Mesendoderm (in vitro differentiated cells): Measurements from ENCODE around the gene WNK1.
"Not testable (repeated sequence)": the region's sequence is repeated elsewhere in the genome, so short reads cannot be mapped to it uniquely, and the experiment has no call there.

ENCODE experiments used
- DNase-seq: peaks from one replicate; pipeline ENCODE4 v3.0.0; 2013
- H2AK5ac ChIP-seq: 2 replicates; pipeline ENCODE4 v1.6.1; 2013; ENCODE audit warnings: low read length, inconsistent platforms
- H2BK120ac ChIP-seq: 2 replicates; pipeline ENCODE4 v1.6.1; 2013; ENCODE audit warnings: low read depth, mild to moderate bottlenecking, low read length, moderate library complexity, mixed read lengths
- H2BK15ac ChIP-seq: replicated peaks from 2 replicates; pipeline ENCODE4 v1.6.1; 2013; ENCODE audit warnings: low read depth, mild to moderate bottlenecking, moderate library complexity
- H2BK5ac ChIP-seq: 2 replicates; pipeline ENCODE4 v1.6.1; 2013; ENCODE audit warnings: low read length, inconsistent platforms
- H3K18ac ChIP-seq: 2 replicates; pipeline ENCODE4 v1.6.1; 2013; ENCODE audit warnings: mild to moderate bottlenecking, low read length, mixed read lengths
- H3K23ac ChIP-seq: one replicate; pipeline ENCODE4 v1.6.1; 2013; ENCODE audit warnings: low read length
- H3K27ac ChIP-seq: 2 replicates; pipeline ENCODE4 v1.5.1; 2013; ENCODE audit warnings: low read depth, mild to moderate bottlenecking, inconsistent platforms, low read length, moderate library complexity
- H3K27me3 ChIP-seq: 2 replicates; pipeline ENCODE4 v1.6.1; 2013; ENCODE audit warnings: low read length, control low read depth, mild to moderate bottlenecking, inconsistent platforms; ENCODE audit not compliant: insufficient read depth, poor library complexity
- H3K36me3 ChIP-seq: 2 replicates; pipeline ENCODE4 v1.6.1; 2013; ENCODE audit warnings: low read length, inconsistent platforms; ENCODE audit not compliant: control insufficient read depth, insufficient read depth
- H3K4ac ChIP-seq: one replicate; pipeline ENCODE4 v1.6.1; 2013; ENCODE audit warnings: low read depth, mild to moderate bottlenecking, low read length, moderate library complexity
- H3K4me1 ChIP-seq: 2 replicates; pipeline ENCODE4 v1.6.1; 2013; ENCODE audit warnings: low read depth, low read length, inconsistent platforms; ENCODE audit not compliant: control insufficient read depth
- H3K4me2 ChIP-seq: 2 replicates; pipeline ENCODE4 v1.6.1; 2013; ENCODE audit warnings: low read length
- H3K4me3 ChIP-seq: 2 replicates; pipeline ENCODE4 v1.5.1; 2013; ENCODE audit warnings: mild to moderate bottlenecking, low read length
- H3K56ac ChIP-seq: one replicate; pipeline ENCODE4 v1.6.1; 2013; ENCODE audit warnings: low read length
- H3K79me1 ChIP-seq: 2 replicates; pipeline ENCODE4 v1.6.1; 2013; ENCODE audit warnings: low read length, inconsistent platforms
- H3K79me2 ChIP-seq: 2 replicates; pipeline ENCODE4 v1.6.1; 2013; ENCODE audit warnings: mild to moderate bottlenecking, low read length; ENCODE audit not compliant: control insufficient read depth, insufficient read depth
- H3K9ac ChIP-seq: 2 replicates; pipeline ENCODE4 v1.6.1; 2013; ENCODE audit warnings: low read length, inconsistent platforms
- H4K5ac ChIP-seq: one replicate; pipeline ENCODE4 v1.6.1; 2013; ENCODE audit warnings: low read length
- H4K8ac ChIP-seq: one replicate; pipeline ENCODE4 v1.6.1; 2013; ENCODE audit warnings: low read depth, mild to moderate bottlenecking, control low read depth, low read length, moderate library complexity
- WGBS: extraction: QIAGEN DNeasy Blood & Tissue Kit; methylation state at CpG from one replicate; pipeline ENCODE4 v1.1.7; 2013; ENCODE audit warnings: low lambda C conversion rate, missing lambda C conversion rate; ENCODE audit not compliant: insufficient coverage; ENCODE audit errors: extremely low coverage; 5-methylcytosine and 5-hydroxymethylcytosine counted together

WNK1 gene

GRCh38 chr12:810116-810515 is 57.7 kb downstream of the WNK1 start:
- Histone ChIP-seq H3K27me3 (no peaks in the 10 kb centered on the region), H3K4ac (no peak overlapping the region), H3K4me3 (no peak overlapping the region), H4K8ac (no peak overlapping the region), H2AK5ac (no peak overlapping the region), H3K56ac (no peak overlapping the region), H3K27ac (no peak overlapping the region), H3K9ac (no peak overlapping the region), H2BK5ac (no peak overlapping the region), H3K18ac (no peak overlapping the region), H2BK120ac (no peak overlapping the region), H3K79me2 (peaks cover 29% of the 10 kb centered on the region), H3K23ac (no peak overlapping the region), H4K5ac (no peak overlapping the region), H2BK15ac (no peak overlapping the region), H3K4me2 (no peak overlapping the region), H3K4me1 (no peaks in the 10 kb centered on the region), H3K36me3 (no peaks in the 10 kb centered on the region), H3K79me1 (peaks cover 10% of the 10 kb centered on the region)
- no CpG with 5 or more reads among the region's 4 CpGs for WGBS
- DNase-seq: no peak

DNA sequence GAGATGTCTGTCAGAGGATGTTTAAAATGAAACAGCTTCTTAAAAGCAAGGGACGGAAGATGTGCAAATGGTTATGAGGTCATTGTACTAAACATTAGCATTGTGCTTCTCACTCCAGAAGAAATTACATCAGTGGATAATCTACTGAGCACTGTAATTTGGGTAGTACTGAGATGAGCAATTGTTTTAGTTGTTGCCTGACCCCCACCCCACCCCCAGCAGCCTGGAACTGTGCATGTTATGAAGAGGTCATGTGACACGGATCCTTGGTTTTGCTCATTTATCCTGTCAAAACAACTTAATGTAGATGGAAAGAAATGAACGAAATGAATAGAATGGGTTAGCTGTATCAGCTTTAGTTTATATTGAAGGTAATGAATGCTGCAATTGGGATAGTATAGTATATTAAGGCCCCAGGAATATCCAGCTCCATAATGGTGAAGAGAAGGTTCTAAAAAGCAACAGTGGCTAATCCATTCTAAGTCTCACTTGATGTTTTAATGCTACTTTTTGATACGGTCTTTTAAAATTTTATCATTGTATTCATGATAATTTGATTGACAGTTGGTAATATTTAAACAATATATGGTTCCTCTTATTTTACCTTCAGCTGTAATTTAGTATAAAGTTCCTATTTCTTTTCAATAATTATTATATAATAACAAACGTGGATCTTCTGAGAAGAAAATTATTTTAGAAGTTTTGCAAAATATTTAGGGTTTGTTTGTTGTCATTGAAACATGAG is 58.5 kb downstream of the WNK1 start:
- H3K23ac ChIP-seq: no peak overlapping the region
- H3K36me3 ChIP-seq: no peaks in the 10 kb centered on the region
- H3K79me1 ChIP-seq: peaks cover 9% of the 10 kb centered on the region
- no peak overlapping the region for H3K4me2 ChIP-seq
- H2BK15ac ChIP-seq: no peak overlapping the region
- H2AK5ac ChIP-seq: no peak overlapping the region
- H2BK120ac ChIP-seq: no peak overlapping the region
- H3K4ac ChIP-seq: no peak overlapping the region
- H4K8ac ChIP-seq: no peak overlapping the region
- no peak overlapping the region for H3K4me3 ChIP-seq
- no peaks in the 10 kb centered on the region for H3K27me3 ChIP-seq
- H3K9ac ChIP-seq: no peak overlapping the region
- no peak overlapping the region for H3K18ac ChIP-seq
- no peak overlapping the region for H2BK5ac ChIP-seq
- H3K56ac ChIP-seq: no peak overlapping the region
- H4K5ac ChIP-seq: no peak overlapping the region
- 100% methylated on average over 1 of the region's 5 CpGs for WGBS
- peaks cover 28% of the 10 kb centered on the region for H3K79me2 ChIP-seq
- H3K4me1 ChIP-seq: no peaks in the 10 kb centered on the region
- no peak for DNase-seq
- no peak overlapping the region for H3K27ac ChIP-seq

GRCh38 chr12:812950-813349 is 60.6 kb downstream of the WNK1 start:
- DNase-seq: no peak
- Histone ChIP-seq H3K4me1 (no peaks in the 10 kb centered on the region), H4K8ac (no peak overlapping the region), H3K18ac (no peak overlapping the region), H3K4ac (no peak overlapping the region), H2AK5ac (no peak overlapping the region), H3K56ac (no peak overlapping the region), H3K27ac (no peak overlapping the region), H3K79me1 (peaks cover 7% of the 10 kb centered on the region), H3K4me3 (no peak overlapping the region), H2BK15ac (no peak overlapping the region), H3K27me3 (no peaks in the 10 kb centered on the region), H4K5ac (no peak overlapping the region), H3K79me2 (peaks cover 14% of the 10 kb centered on the region), H3K9ac (no peak overlapping the region), H2BK5ac (no peak overlapping the region), H3K36me3 (no peaks in the 10 kb centered on the region), H3K23ac (no peak overlapping the region), H2BK120ac (no peak overlapping the region), H3K4me2 (no peak overlapping the region)
- no CpG with 5 or more reads among the region's 2 CpGs for WGBS

DNA sequence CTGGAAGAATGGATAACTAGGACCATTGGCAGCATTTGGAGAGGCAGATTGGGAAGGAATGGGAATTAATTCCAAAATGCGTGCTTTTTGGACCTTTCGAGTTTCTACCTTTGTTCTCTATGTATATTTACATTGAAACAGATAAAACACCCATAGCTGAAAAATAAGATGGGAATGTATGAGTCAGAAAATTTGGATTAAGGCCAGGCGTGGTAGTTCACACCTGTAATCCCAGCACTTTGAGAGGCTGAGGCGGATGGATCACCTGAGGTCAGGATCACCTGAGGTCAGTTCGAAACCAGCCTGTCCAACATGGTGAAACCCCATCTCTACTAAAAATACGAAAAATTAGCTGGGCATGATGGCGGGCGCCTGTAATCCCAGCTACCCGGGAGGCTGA is 65.1 kb downstream of the WNK1 start:
- not testable (repeated sequence) for H3K27ac ChIP-seq, H4K8ac ChIP-seq, H3K4me3 ChIP-seq, H3K4ac ChIP-seq, H2AK5ac ChIP-seq, H3K79me2 ChIP-seq, H3K36me3 ChIP-seq, H3K79me1 ChIP-seq, H3K23ac ChIP-seq, DNase-seq, H2BK5ac ChIP-seq, H3K4me2 ChIP-seq, H3K18ac ChIP-seq, H3K9ac ChIP-seq, H2BK15ac ChIP-seq, H3K4me1 ChIP-seq, H3K27me3 ChIP-seq, H2BK120ac ChIP-seq, H4K5ac ChIP-seq, H3K56ac ChIP-seq
- WGBS: no CpG with 5 or more reads among the region's 9 CpGs

- Histone ChIP-seq H4K5ac (no peak overlapping the region), H2AK5ac (no peak overlapping the region), H3K56ac (no peak overlapping the region), H3K4me1 (peaks cover 4% of the 10 kb centered on the region), H3K36me3 (no peaks in the 10 kb centered on the region), H2BK120ac (no peak overlapping the region), H3K79me1 (peaks cover 4% of the 10 kb centered on the region), H3K9ac (no peak overlapping the region), H3K23ac (no peak overlapping the region), H3K4ac (no peak overlapping the region), H2BK5ac (no peak overlapping the region), H2BK15ac (no peak overlapping the region), H4K8ac (no peak overlapping the region), H3K27ac (no peak overlapping the region), H3K27me3 (no peaks in the 10 kb centered on the region), H3K4me3 (no peak overlapping the region), H3K79me2 (peaks cover 11% of the 10 kb centered on the region), H3K18ac (no peak overlapping the region), H3K4me2 (no peak overlapping the region)
- WGBS: no CpG with 5 or more reads among the region's 3 CpGs
- DNase-seq: peak; percentile 27
Observed at GRCh38 chr12:817941-818600, 65.7 kb downstream of the WNK1 start.
